ENCODE measurements around the gene PNLIPRP1.

The PNLIPRP1 gene

DNA sequence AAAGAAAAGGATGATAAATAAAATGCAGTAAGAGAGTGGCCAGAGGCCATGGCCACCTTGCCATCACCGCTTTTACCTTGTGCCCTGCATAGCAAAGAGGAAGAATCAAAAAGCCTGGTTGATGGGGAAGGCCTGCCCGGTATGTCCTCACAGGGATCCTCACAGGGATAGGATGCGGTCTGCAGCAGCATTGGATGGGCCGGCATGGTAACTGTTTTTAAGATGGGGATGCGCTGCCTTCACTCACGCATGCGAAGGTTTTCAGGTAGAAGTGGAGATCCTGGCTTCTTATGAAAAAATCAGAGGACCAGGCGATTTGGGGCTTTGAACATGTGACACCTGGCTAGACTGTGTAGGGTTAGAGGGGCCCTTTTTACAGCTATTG is 42.4 kb downstream of the PNLIPRP1 start:
- DNase-seq: no peak

DNA sequence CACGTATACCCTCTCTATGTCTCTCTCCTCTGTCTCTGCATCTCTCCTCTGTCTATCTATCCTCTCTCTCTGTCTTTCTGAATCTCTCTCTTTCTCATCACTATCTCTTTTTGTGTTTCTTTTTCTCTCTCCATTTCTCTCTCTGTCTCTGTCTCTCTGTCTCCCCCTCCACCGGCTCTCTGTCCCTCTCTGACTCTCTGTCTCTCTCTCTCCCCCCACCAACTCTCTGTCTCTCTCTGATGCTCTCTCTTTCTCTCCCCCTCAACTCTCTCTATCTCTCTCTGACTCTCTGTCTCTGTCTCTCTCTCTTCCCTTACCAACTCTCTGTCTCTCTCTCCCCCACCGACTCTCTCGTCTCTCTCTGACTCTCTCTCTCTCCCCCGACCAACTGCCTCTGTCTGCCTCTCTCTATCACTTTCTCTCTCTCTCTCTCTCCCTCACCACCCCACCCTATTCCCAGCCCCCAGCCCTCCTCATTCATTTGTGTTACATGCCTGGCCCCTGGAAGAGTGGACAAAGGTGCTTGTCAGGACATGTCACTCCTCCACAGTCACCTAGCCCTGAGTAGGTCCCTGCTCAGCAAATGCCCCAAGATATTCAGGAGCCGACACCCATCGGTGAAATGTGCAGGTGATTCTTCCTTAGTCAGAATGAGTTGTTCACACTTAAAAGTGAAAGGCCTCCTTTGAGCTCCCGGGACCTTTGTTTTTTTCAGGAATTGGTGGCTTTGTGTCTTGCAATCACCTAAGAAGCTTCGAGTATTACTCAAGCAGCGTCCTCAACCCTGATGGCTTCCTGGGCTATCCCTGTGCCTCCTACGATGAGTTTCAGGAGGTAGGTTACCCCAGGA is 43.6 kb downstream of the PNLIPRP1 start:
- DNase-seq: no peak

DNA sequence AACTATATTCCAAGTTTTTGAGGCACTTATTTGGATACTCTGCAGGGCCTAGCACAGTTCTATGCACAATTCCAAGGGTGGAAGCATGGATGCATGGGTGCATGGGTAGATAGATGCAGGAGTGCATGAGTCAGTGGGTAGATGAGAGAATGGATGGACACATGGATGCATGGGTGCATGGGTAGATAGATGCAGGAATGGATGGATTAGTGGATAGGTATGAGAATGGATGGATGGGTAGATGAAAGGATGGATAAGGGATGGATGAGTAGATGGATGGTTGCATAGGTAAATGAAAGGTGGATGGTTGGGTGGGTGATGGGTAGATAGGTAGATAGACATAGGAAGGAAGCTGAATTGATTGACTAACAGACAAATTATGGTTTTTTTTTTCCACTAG is 45.6 kb downstream of the PNLIPRP1 start:
- no peak for DNase-seq

DNA sequence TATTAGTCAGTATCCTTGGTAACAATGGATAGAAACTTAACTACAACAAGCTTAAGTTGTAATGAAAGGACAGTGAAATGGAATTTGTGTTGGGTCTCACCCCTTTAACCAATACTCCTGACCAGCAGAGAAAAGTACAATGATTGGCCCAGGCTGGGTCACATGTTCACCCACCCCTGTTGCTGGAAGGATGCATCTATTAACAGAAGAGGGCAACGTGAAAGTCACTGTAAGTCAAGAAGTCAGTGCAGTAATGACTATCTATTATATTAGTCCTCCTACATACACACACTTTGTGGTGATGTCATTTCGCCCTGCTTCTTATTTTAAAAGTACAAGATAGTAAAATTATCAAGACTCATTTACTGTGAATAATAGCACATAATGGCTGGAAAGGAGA is 46.2 kb downstream of the PNLIPRP1 start:
- DNase-seq: no peak

DNA sequence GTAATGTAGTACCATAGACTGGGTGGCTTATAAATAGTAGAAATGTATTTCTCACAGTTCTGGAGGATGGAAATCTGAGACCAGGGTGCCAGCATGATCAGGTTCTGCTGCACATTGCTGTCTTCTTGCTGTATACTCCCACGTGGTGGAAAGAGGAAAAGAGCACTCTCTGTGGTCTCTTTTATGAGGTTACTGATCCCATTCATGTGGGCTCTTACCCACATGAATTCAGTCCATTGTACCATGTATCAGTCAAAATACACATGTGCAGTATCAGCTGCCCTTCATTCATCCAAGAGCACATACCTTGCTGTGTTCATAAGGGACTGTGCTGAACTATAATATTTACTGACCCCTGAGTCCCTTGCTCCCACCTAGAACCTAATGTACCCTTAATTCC is 47.1 kb downstream of the PNLIPRP1 start:
- DNase-seq: no peak

DNA sequence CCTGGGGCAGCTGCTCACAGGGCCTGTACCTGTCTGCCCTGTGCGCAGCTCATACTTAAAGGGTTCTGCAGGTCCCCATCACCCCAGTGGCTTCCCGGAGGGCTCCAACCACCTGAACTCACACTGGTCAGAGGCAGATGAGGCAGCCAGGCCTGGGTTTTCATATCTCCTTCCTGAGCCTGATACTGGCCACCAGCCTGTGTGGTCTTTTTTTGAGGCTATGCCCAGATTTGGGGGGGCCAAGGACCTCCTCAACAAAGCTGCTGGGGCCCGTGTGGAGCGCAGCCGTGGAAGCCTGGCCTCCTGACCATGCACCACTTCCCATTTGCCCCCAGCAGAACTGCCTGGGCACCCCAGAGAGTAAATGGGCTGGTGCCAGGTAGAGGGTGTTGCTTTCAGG is 55.7 kb downstream of the PNLIPRP1 start:
- no peak for DNase-seq

DNA sequence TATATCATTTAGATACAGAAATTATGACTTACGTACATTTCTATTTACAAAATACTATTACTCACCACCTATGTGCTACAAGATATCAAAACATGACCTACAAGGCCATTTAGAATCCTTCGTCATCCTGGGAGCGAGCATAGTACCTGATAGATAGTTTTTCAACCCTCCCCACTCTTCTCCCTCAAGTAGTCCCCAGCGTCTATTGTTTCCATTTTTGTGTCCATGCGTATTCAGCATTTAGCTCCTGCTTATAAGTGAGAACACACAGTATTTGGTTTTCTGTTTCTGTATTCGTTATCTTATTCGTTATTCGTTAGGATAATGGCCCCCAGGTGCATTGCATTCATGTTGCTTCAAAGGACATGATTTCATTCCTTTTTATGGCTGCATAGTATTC is 58.1 kb downstream of the PNLIPRP1 start:
- DNase-seq: no peak

DNA sequence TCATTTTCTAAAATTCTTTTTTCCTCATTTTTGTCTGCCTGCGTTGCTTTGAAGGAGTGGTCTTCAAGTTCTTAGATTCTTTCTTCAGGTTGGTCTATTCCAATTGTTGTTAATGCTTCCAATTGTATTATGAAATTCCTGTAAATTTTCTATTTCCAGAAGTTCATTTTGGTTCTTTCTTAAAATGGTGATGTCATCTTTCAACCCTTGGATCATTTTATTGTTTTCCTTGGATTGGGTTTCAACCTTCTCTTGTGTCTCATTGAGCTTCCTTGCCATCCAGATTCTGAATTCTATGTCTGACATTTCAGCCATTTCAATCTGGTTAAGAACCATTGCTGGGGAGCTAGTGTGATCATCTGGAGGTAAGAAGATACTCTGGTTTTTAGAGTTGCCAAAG is 63.1 kb downstream of the PNLIPRP1 start:
- no peak for DNase-seq

DNA sequence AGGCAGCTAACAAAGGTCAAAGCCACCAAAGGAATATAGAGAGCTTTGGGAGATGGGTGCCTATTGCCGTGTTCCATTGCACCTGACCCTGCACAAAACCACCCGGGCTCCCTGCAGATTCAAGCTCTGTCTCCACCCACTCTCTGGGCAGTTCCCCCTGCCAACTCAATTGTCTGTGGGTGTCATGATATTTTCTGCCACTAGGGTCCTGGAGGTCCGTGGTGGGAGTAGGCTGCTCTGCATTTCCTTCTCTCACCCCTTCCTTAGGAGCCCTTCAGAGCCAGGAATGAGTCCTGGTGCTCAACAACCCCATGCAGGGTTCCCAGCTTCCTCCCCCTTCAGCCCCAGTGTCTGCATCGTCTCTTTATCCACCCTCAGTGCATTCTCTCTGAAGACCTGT is 64.1 kb downstream of the PNLIPRP1 start:
- no peak for DNase-seq

DNA sequence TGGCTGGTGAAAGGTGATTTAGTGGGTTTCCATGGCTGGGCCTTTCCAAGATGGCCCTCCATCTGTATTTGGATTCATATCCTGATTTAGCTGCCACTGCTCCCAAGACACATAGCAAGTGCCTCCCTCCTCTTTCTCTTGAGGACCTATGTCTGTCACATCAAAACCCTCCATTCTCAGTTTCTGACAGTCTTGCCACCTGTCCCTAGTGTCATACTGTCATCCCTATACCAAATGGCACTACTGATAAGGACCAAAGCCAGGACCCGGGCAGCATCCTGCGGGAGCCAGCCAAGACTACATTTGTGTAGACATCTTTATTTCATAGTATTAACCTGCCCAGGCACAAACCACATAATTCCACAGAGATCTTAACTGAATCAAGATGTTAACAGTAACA is 64.8 kb downstream of the PNLIPRP1 start:
- no peak for DNase-seq

DNA sequence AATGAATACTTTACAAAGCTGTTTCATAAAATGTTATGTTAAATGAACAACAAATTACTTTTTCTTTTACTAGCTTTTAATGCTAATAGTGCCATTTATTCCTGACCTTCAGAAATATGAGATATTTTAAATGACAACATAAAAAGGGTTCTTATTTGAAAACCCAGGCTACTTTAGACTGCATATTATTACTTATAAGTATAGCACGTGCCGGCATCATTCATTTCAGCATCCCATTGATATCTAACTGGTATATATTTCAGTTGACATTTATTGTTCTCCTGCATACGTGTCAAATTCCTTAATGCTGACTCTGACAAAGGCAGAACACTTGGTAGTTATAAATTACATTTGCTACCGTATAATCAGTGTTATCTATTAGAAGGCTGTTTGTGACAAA is 65.3 kb downstream of the PNLIPRP1 start:
- no peak for DNase-seq

DNA sequence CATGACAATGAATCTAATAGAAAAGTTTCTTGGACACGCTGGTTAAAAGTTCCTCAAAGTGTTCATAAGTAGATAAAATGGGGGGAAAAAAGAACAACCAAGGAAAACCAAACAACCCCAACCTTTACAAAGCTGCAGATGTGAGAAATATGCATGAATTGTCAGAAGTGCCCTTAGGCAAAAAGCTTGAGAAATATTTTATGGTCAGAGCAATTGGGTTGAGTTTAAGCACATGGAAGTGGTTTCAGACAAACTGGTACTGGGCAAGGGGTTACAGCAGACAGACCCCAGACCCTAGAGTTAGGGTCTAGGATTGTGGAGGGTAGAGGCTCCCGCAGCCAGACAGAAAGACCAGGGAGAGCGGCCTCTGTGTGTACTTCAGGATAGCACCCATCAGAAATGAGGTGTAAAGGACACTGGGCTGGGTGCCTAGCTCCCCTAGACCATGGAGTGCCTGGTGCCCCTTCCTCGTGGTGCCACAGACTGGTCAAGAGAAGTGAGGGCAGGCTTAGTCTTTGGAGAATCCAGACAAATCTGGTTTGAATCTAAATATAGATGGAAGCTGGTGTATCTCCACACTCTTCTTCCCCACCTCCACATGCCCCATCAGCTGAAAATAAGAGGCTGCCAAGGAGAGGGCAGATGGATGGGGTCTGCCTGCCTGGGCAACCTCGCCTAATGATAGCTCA is 67.2 kb downstream of the PNLIPRP1 start:
- no peak for DNase-seq
